ENCODE data around the gene PRX.
A peak's percentile ranks its signal among the peaks of the same experiment; 100 is the strongest.

PRX gene

DNA sequence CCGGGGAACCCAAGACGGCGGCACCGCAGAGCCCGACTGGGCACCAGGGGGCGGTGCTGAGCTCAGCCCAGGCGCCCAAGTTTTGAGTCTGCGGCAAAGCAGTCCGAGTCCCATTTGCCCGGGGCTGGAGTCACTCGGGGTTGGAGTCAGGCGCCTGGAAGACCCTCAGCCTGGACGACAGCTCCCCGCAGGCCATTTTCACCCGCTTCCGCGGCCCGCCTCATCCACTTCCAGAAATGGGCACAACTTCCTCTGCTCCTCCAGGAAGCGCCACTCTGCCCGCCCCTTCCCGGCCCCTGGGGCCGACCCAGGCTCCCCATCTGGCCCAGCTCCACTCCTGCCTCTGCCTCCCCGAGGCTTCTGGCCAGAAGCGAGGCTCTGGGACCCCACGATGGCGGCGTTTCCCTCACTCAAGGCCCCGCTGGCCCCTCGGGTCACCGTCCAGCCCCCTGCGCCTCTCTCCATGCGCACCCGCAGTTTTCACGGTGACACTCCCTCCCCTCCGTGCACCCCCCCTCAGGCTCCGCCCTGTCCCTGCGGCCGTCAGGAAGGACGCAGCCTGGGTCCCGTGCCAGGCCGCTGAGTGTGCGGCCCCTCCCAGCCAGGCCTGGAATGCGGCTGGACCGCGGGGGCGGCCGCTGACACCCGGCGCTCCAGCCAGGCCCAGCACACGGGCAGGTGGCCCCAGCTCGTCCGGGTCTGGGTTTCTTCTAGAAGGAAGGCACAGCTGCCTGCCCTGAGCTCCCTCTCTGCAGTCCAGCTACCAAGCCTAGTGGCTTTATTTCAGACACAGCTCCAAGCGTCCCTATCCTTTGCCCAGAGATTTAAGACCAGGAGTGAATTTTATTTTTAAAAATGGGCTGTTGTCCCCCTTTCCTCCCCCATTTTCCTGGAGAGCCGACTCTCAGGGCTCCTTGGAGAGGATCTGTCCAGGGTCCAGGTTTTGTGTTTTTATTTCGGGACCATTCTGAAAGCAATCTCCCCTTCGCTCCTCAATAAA is 7.9 kb upstream of the PRX start:
- TF ChIP-seq, protein P1, sequence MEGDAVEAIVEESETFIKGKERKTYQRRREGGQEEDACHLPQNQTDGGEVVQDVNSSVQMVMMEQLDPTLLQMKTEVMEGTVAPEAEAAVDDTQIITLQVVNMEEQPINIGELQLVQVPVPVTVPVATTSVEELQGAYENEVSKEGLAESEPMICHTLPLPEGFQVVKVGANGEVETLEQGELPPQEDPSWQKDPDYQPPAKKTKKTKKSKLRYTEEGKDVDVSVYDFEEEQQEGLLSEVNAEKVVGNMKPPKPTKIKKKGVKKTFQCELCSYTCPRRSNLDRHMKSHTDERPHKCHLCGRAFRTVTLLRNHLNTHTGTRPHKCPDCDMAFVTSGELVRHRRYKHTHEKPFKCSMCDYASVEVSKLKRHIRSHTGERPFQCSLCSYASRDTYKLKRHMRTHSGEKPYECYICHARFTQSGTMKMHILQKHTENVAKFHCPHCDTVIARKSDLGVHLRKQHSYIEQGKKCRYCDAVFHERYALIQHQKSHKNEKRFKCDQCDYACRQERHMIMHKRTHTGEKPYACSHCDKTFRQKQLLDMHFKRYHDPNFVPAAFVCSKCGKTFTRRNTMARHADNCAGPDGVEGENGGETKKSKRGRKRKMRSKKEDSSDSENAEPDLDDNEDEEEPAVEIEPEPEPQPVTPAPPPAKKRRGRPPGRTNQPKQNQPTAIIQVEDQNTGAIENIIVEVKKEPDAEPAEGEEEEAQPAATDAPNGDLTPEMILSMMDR (IDR thresholded peaks at IDR 0.05; ENCODE audit: control extremely low read depth, extremely low read depth, low read depth, missing control alignments), result peak; percentile 90
- CTCF ChIA-PET, result interaction anchor here (0.8 to 6.3 kb wide), 25 partner anchors 8 to 357 kb away, joined by 3 to 42 read pairs (median 4); partner anchors contain the start of genes BLVRB, RAB4B, SERTAD3 and SPTBN4
- peak; percentile 79 for DNase-seq (ENCODE audit: extremely low spot score)
- POLR2A ChIA-PET, result interaction anchor here (0.6 to 1.8 kb wide), 15 partner anchors 8 to 150 kb away, joined by 3 to 12 read pairs (median 4); partner anchors contain the start of genes BLVRB, C19orf47 and PLD3

DNA sequence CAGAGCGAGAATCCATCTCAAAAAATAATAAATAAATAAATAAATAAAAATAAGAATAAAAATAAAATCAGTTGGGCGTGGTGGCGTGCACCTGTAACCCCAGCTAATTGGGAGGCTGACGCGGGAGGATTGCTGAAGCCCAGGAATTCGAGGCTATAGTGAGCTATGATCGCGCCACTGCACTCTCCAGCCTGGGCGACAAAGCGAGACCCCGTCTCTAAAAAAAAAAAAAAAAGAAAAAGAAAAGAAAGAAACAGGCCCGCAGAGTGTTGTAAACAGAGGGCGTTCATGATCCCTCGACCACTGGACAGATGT is 7.2 kb upstream of the PRX start:
- TF ChIP-seq, protein P1 (IDR thresholded peaks at IDR 0.05; ENCODE audit: control extremely low read depth, extremely low read depth, low read depth, missing control alignments), result no peak
- ChIA-PET POLR2A (interaction anchor here (0.5 to 1.8 kb wide), 15 partner anchors 8 to 329 kb away, joined by 3 to 12 read pairs (median 4); partner anchors contain the start of genes BLVRB, C19orf47 and PLD3), CTCF (interaction anchor here (0.8 to 6.3 kb wide), 26 partner anchors 9 to 358 kb away, joined by 3 to 42 read pairs (median 4); partner anchors contain the start of genes BLVRB, C19orf47, RAB4B and SERTAD3)
- DNase-seq (ENCODE audit: extremely low spot score), result no peak

DNA sequence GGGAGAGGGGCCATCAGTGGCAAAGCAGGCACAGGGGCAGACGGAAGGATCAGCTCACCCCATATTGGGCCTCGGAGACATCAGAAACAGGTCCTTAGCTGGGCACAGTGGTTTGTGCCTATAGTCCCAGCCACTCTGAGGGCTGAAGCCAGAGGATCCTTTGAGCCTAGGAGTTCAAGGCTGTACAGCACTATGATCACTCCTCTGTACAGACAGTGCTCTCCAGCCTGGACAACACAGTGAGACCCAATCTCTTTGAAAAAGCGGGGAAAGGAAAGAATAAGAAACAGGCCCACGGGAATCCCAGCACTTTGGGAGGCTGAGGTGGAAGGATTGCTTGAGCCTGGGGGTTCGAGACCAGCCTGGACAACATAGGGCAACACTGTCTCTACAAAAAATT is 6.6 kb upstream of the PRX start:
- CTCF ChIA-PET, result interaction anchor here (0.9 to 6.3 kb wide), 16 partner anchors 8 to 215 kb away, joined by 3 to 42 read pairs (median 6); partner anchors contain the start of genes BLVRB, C19orf47 and SPTBN4
- POLR2A ChIA-PET, result interaction anchor here (0.5 to 1.8 kb wide), 7 partner anchors 10 to 375 kb away, joined by 3 to 11 read pairs (median 5); partner anchors contain the start of genes C19orf47 and PLD3
- no peak for DNase-seq (ENCODE audit: extremely low spot score)
- TF ChIP-seq, protein P1 (IDR thresholded peaks at IDR 0.05; ENCODE audit: control extremely low read depth, extremely low read depth, low read depth, missing control alignments), result no peak

DNA sequence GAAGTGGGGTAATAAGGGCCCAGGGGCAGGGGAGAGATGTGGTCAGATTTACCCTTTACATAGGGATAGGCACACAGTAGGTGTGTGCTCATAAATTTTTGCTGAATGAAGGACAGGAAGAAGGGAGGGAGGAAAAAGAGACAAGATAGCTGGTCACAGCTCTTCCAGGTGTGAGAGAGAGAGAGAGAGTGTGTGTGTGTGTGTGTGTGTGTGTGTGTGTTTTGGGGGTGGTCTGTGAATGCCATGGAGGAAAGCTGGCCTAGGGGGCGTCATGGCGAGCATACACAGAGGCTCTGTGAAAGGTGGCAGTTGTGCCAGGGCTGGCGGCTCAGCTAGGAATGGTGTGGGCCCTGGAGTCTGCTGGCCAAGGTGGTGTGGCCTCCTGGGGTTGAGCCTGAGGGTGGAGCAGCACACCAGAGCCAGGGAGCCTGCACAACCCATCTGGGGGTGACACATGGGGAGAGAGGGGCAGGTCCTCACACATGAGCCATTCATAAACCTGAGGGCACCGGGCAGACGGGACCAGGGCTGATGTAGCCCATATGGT is 6.0 kb upstream of the PRX start:
- no peak for DNase-seq (ENCODE audit: extremely low spot score)
- TF ChIP-seq, protein P1 (IDR thresholded peaks at IDR 0.05; ENCODE audit: control extremely low read depth, extremely low read depth, low read depth, missing control alignments), result no peak
- CTCF ChIA-PET, result interaction anchor here (1.6 to 6.3 kb wide), 4 partner anchors 11 to 46 kb away, joined by 4 to 42 read pairs (median 21); partner anchors contain the start of genes BLVRB and SPTBN4
- POLR2A ChIA-PET, result interaction anchor here (0.6 to 1.4 kb wide), 3 partner anchors 9 to 376 kb away, joined by 3 to 6 read pairs (median 3); partner anchors contain the start of genes C19orf47 and PLD3

DNA sequence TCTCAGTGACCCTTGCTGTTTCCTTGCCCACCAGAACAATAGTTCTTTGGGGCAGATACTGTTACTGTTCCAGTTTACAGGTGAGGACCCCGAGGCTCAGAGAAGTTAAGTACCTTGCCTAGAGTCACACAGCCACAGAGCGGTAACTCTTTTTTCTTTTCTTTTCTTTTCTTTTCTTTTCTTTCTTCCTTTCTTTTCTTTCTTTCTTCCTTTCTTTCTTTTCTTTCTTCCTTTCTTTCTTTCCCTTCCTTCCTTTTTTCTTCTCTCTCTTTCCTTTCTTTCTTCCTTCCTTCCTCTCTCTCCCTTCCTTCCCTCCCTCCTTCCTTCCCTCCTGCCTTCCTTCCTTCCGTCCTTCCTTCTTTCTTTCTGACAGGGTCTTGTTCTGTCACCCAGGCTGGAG is 4.9 kb upstream of the PRX start:
- no peak for DNase-seq (ENCODE audit: extremely low spot score)
- ChIA-PET POLR2A (interaction anchor here (0.7 to 1.2 kb wide), 2 partner anchors 8 to 39 kb away, joined by 4 to 11 read pairs; partner anchors contain the start of gene SERTAD1), CTCF (interaction anchor here (0.8 to 4.6 kb wide), 5 partner anchors 10 to 47 kb away, joined by 3 to 30 read pairs (median 3); partner anchors contain the start of gene BLVRB)
- TF ChIP-seq, protein P1 (IDR thresholded peaks at IDR 0.05; ENCODE audit: control extremely low read depth, extremely low read depth, low read depth, missing control alignments), result no peak

DNA sequence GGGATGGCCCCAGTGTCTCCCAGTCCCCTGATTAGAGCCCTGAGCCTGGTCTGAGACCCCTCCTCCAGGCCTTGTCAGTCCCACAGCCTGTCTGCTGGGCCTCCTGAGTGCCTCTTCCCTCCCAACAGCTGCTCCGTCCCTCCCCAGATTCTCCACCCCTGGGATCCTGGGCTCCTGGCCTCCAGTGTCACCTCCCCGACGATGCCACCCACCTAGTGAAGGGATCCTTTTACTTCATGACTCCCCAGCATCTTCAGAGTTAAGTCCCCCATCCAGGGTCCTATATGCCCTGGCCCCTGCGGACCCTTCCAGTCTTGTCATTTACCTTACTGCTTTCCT is 4.4 kb upstream of the PRX start:
- CTCF ChIA-PET, result interaction anchor here (0.6 to 2.0 kb wide), 5 partner anchors 10 to 47 kb away, joined by 3 to 10 read pairs (median 3); partner anchors contain the start of gene BLVRB
- peak; percentile 20 for DNase-seq (ENCODE audit: extremely low spot score)
- POLR2A ChIA-PET, result interaction anchor here (0.8 to 1.2 kb wide), 2 partner anchors 9 to 11 kb away, joined by 4 to 5 read pairs; partner anchors contain the start of gene SERTAD1
- TF ChIP-seq, protein P1 (IDR thresholded peaks at IDR 0.05; ENCODE audit: control extremely low read depth, extremely low read depth, low read depth, missing control alignments), result no peak
